HG03045 (cell line): Measurements from ENCODE around the gene SH3RF3.

Experiments
- ATAC-seq: cut with Tn5 transposase; IDR thresholded peaks from one replicate; pipeline ENCODE4 v1.9.1; 2021; ENCODE audit warnings: mild to moderate bottlenecking, moderate library complexity; ENCODE audit not compliant: unreplicated experiment

SH3RF3 gene

DNA sequence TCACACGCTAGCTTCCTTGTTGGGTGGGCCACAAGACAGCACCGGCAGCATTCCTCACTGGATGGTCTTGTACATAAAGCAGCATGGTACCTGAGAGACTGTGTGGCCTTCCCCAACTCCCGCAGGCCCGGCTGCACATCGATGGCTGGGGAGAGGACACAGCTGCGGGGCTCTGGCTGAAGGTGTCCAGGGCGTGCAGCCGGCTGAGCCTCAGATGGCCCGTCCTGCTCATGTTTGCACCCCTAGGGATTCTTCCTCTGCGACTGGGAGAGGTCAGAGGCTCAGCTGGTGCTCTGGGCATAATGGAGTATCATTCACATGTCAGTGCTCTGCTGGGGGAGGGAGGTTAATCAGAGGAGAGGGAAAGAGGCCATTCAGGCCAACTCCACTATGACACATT, 276.9 kb downstream of the SH3RF3 start:
- ATAC-seq = no peak

DNA sequence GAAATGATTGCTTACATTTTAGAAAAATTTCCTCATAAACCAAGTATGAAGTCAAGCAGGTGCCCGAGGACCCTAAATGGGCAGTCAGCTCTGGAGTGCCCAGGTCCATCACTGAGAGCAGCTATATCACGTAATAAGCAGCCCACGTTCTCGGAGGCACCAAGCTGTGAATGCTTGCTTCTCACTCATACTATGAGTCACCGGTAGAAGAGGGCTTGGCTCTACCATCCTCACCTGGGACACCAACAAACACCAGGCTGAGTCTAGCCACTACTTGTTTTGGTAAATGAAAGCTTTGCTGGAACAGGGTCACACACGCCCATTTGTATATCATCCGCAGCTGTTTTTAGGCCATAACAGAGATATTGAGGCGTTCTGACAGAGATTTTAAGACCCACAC, 277.3 kb downstream of the SH3RF3 start:
- no peak for ATAC-seq

DNA sequence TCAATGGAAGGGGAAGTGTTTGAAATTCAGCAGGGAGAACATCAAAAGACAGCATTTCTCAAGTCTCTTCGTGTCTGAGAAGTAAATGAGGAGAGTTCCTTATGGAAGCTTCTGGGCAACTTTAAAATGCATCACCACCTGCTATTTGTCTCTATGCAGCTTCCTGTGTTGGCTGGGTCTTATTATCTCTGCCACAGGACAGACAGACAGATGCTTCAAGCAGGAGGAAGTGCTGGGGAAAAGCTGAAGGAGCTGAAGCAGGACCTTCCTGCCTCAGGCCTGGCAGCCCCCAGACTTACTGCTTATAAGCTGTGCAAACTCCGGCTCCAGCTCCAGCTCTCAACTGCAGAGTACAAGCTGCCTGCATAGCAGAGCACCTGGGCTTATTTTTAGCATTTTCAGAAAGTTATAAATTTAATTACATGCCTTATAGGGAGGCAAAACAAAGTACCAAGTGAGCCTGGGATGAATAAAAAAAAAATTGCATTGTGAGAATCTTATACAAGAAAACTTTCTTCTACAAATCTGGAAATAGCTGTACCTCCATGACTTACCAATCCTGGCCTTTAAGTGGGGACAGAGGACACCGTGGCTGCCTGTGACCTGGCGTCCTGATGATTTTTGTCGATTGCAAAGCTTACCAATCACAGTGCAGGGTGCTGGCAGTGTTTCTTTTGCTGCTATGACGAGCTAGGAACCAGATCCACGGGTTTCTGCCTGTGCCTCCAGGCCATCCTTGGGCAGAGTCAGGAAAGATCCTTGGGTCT, 278.5 kb downstream of the SH3RF3 start:
- ATAC-seq = no peak

DNA sequence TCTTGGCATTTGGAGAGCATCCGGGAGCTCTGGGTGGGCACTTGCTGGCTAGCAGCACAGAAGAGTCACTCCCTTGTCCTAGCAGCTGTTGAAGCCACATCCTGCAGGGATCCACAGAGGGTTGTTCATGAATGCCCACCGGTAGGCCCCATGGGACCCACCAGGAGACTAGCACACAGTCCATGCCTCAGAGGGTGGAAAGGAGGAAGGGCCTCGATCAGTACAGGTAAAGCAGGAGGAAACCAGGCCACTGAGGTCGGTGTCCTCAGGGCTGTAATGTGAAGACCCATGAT, 279.0 kb downstream of the SH3RF3 start:
- ATAC-seq = no peak

DNA sequence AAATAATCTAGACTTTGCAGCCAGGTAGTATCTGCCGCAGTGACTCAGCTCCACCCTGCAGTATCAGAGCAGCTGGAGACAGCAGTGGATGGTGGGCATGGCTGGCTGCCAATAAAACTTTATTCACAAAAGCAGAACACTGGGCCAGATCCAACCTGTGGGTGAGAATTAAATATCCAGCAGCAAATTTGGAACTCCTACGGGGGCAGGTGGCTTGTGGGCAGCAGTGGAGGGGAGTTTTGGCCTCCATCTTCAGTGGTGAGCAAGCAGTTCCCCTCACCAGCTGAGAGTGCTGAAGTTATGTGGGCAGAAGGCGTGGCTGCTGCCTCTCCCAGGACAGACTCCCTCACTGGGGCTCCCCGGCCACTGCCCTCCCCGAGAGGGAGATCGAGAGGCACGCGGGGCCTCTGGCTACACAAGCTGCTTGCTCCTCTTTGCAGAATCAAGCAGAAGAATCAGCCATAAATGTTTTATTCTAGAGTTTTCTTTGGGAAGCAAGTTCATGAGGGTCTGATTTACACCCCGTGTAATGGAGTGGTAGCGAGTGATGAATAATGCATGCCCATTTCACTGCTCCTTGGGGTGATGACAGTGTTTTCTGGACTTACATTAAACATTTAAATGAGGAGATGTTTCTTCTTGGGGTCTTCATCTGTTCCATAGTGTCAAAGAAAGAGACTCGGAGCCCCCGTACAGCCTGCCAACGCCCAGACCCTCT, 280.5 kb downstream of the SH3RF3 start:
- no peak for ATAC-seq

- no peak for ATAC-seq
Measured at GRCh38 chr2:109410039-109410815, 281.2 kb downstream of the SH3RF3 start.

- ATAC-seq = no peak
Measured at GRCh38 chr2:109411640-109412325, 282.8 kb downstream of the SH3RF3 start.

GRCh38 chr2:109415581-109416013, 286.6 kb downstream of the SH3RF3 start:
- ATAC-seq = no peak

- ATAC-seq = no peak
Measured at GRCh38 chr2:109417701-109418335, 288.8 kb downstream of the SH3RF3 start.

- no peak for ATAC-seq
Measured at GRCh38 chr2:109418716-109419115, 289.7 kb downstream of the SH3RF3 start.

DNA sequence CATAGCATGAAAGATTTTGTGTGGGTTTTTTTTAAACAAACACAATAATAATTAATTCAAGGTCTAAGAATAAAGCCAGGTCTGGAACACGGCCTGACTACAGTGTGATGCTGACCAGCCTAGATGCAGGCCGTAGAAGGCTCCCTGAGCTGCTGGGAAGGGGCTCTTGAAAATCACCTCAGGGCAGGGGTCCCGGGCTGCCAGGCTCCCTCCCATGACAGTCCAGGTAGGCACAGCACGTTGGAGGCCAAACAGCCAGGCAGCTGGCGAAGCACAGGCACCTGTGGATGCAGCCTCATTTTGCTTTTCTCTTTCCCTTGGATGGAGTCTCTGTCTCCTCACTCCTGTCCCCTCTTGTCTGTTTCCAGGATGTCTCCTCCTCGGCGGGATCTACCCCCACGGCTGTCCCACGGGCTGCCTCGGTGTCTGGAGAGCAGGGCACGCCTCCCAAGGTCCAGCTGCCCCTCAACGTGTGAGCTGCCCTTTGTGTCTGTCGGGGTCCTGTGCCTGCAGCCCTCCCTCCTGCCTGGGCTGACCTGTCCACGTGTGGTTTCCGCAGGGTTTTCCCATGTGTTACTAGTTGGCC, 290.3 kb downstream of the SH3RF3 start:
- no peak for ATAC-seq

GRCh38 chr2:109419960-109420370, 291.0 kb downstream of the SH3RF3 start:
- no peak for ATAC-seq

- ATAC-seq = no peak
Measured at GRCh38 chr2:109421101-109421500, 292.1 kb downstream of the SH3RF3 start.

- no peak for ATAC-seq
Measured at GRCh38 chr2:109421642-109422041, 292.6 kb downstream of the SH3RF3 start.

DNA sequence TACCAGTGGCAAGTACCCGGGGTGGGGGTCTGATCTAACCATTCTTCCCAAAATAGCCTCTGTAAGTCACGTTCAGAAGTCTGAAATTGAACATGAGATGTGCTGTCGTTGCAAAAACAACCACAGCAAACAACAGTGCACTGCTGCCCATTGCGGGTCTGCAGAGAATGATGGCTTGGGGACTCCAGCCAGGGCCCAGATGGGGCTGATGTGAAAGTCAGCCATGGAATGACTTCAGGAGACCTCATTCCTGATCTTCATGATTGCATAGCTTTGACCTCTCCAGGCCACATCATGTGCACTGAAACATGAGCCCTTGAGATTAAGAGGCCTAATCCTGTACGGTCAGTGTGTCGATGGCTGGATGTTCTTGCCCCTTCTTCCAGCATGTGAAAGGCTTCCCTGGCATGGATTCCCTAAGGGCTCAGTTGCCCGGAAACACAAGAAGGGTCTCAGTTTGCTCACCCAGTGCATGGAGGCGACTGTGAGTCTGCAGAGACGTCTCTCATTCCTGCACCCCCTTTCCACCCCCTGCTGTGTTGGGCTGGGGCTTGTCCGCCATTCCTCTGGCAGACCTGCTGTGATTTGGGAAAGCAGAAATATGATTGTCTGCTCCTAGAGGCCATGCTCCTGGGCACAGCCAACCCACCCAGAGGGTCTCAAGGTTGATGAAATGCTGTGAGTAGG, 293.2 kb downstream of the SH3RF3 start:
- no peak for ATAC-seq

- ATAC-seq = no peak
Measured at GRCh38 chr2:109422758-109423500, 293.9 kb downstream of the SH3RF3 start.

GRCh38 chr2:109423556-109424359, 294.8 kb downstream of the SH3RF3 start:
- no peak for ATAC-seq

DNA sequence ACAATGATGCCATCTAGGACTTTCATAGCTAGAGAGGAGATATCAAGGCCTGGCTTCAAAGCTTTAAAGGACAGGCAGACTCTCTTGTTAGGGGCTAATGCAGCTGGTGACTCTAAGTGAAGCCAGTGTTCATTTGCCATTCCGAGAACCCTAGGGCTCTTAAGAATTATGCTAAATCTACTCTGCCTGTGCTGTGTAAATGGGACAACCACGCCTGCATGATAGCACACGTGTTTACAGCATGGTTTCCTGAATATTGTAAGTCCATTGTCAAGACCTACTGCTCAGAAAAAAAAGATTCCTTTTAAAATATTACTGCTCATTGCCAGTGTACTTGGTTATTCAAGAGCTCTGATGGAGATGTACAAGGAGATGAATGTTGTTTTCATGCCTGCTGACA, 296.4 kb downstream of the SH3RF3 start:
- no peak for ATAC-seq
